HG03520 (cell line): ENCODE results near the gene EIF2B4.

ENCODE experiments used
- ATAC-seq: cut with Tn5 transposase; IDR thresholded peaks from one replicate; pipeline ENCODE4 v1.9.1; 2021; ENCODE audit warnings: mild to moderate bottlenecking, moderate library complexity; ENCODE audit not compliant: unreplicated experiment

The EIF2B4 gene

GRCh38 chr2:27370026-27370815, at the start of gene EIF2B4, which contains the start of gene SNX17:
TSS of gene EIF2B4 (minus strand) at chr2:27370338. CDS start at chr2:27370314, 24 bp downstream.
TSS of gene SNX17 (plus strand) at chr2:27370616. CDS start at chr2:27370744, 128 bp downstream.
- peak; percentile 90 for ATAC-seq

- ATAC-seq: no peak
Measured at GRCh38 chr2:27416151-27416550, 46.0 kb upstream of the EIF2B4 start.

GRCh38 chr2:27412419-27413152, 42.4 kb upstream of the EIF2B4 start:
- no peak for ATAC-seq

- peak; percentile 92 for ATAC-seq
Measured at GRCh38 chr2:27409321-27410073, 39.4 kb upstream of the EIF2B4 start, which contains the start of gene PPM1G. TSS of gene PPM1G (minus strand) at chr2:27409591. CDS start at chr2:27409422, 169 bp downstream.

GRCh38 chr2:27408601-27409320, 38.6 kb upstream of the EIF2B4 start:
- ATAC-seq: no peak

GRCh38 chr2:27407798-27408491, 37.8 kb upstream of the EIF2B4 start:
- ATAC-seq: no peak

- no peak for ATAC-seq
Measured at GRCh38 chr2:27400348-27401135, 30.4 kb upstream of the EIF2B4 start.

- no peak for ATAC-seq
Measured at GRCh38 chr2:27398962-27399361, 28.8 kb upstream of the EIF2B4 start.

- no peak for ATAC-seq
Measured at GRCh38 chr2:27393225-27393624, 23.1 kb upstream of the EIF2B4 start.

GRCh38 chr2:27390822-27391679, 20.9 kb upstream of the EIF2B4 start:
- ATAC-seq: no peak

GRCh38 chr2:27381577-27382181, 11.5 kb upstream of the EIF2B4 start:
- no peak for ATAC-seq

- peak; percentile 71 for ATAC-seq
Measured at GRCh38 chr2:27380626-27381545, 10.7 kb upstream of the EIF2B4 start, which contains the start of gene ZNF513. TSS of gene ZNF513 (minus strand) at chr2:27380734. CDS start at chr2:27380526, 208 bp downstream.

GRCh38 chr2:27379836-27380625, 9.9 kb upstream of the EIF2B4 start:
- peak; percentile 29 for ATAC-seq

- ATAC-seq: no peak
Measured at GRCh38 chr2:27379383-27379835, 9.3 kb upstream of the EIF2B4 start.

GRCh38 chr2:27378809-27379290, 8.7 kb upstream of the EIF2B4 start:
- ATAC-seq: no peak
